NB4 (cell line): ENCODE data around the gene CLDN34.

Source experiments
- DNase-seq: peaks from one replicate; pipeline ENCODE4 v3.0.0; 2010; ENCODE audit warnings: low read depth
- H3K4me3 ChIP-seq: one replicate; pipeline ENCODE4 v1.5.1; 2011; ENCODE audit warnings: mild to moderate bottlenecking, low read depth, low read length, moderate library complexity
- MAX ChIP-seq: IDR thresholded peaks from 2 replicates; pipeline ENCODE4 v1.6.1; 2011; ENCODE audit warnings: low read depth, low read length
- MYC ChIP-seq: IDR thresholded peaks from 2 replicates; pipeline ENCODE4 v1.6.1; 2011; ENCODE audit warnings: low read depth, low read length
- POLR2A ChIP-seq: IDR thresholded peaks from 2 replicates; pipeline ENCODE4 v1.6.1; 2011; ENCODE audit warnings: mild to moderate bottlenecking; ENCODE audit not compliant: insufficient read length; ENCODE audit errors: extremely low read depth
- TF ChIP-seq, protein P1 (sequence below): IDR thresholded peaks from one replicate; pipeline ENCODE4 v1.5.1; 2012; ENCODE audit warnings: low read depth, low read length

CLDN34 gene

DNA sequence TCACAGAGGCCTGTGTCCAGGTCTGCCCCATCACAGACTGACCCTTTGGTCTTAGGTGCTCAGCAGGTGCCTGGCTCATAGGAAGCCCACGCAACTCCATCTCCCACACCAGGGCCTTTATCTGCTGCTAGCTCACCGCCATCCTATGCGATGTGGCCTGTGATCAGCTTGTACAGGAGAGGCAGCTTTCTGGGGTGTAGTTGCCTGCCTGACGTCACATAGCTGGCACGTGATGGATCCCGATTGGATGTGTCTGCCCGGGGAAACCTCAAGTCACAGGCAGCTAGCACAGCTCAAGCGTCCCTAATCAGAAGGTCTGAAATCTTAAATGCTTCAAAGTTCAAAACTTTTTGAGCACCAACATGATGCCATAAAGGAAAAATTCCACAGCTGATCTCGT, 41.2 kb upstream of the CLDN34 start:
- TF ChIP-seq POLR2A (no peak), MAX (no peak), MYC (no peak)
- TF ChIP-seq, protein P1, sequence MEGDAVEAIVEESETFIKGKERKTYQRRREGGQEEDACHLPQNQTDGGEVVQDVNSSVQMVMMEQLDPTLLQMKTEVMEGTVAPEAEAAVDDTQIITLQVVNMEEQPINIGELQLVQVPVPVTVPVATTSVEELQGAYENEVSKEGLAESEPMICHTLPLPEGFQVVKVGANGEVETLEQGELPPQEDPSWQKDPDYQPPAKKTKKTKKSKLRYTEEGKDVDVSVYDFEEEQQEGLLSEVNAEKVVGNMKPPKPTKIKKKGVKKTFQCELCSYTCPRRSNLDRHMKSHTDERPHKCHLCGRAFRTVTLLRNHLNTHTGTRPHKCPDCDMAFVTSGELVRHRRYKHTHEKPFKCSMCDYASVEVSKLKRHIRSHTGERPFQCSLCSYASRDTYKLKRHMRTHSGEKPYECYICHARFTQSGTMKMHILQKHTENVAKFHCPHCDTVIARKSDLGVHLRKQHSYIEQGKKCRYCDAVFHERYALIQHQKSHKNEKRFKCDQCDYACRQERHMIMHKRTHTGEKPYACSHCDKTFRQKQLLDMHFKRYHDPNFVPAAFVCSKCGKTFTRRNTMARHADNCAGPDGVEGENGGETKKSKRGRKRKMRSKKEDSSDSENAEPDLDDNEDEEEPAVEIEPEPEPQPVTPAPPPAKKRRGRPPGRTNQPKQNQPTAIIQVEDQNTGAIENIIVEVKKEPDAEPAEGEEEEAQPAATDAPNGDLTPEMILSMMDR = no peak
- DNase-seq = no peak
- no peak overlapping the region for H3K4me3 ChIP-seq

GRCh38 chrX:9927698-9928482, 39.3 kb upstream of the CLDN34 start:
- no peak for TF ChIP-seq MYC
- no peak for TF ChIP-seq POLR2A
- TF ChIP-seq, protein P1 = no peak
- TF ChIP-seq MAX = no peak
- no peak overlapping the region for H3K4me3 ChIP-seq
- no peak for DNase-seq

- no peak for TF ChIP-seq MAX
- no peak for TF ChIP-seq MYC
- TF ChIP-seq POLR2A = no peak
- TF ChIP-seq, protein P1 = no peak
- DNase-seq = no peak
- H3K4me3 ChIP-seq = no peak overlapping the region
These were observed 31.7 kb upstream of the CLDN34 start for GRCh38 chrX:9935436-9935835.

GRCh38 chrX:9937761-9938160, 29.4 kb upstream of the CLDN34 start:
- TF ChIP-seq, protein P1 = no peak
- TF ChIP-seq MAX (no peak), POLR2A (no peak), MYC (no peak)
- H3K4me3 ChIP-seq = no peak overlapping the region
- no peak for DNase-seq

DNA sequence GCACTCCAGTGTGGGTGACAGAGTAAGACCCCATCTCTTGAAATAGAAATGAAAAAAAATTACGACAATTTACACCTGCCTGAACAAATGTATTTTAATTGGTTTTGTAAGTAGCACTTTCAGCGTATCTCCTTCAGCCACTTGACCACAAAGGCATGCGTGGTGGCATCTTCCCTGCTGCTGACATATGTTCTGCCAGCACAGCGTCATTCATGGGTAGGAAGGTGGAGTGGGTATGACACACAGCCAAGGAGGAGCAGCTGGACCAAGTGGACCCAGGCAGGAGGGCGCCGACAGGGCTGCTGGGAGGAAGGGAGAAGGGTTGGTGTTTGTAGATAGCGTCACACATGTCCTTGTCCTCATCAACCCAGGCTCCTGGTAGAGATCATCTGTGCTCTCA, 28.6 kb upstream of the CLDN34 start:
- no peak for DNase-seq
- no peak overlapping the region for H3K4me3 ChIP-seq
- no peak for TF ChIP-seq POLR2A

DNA sequence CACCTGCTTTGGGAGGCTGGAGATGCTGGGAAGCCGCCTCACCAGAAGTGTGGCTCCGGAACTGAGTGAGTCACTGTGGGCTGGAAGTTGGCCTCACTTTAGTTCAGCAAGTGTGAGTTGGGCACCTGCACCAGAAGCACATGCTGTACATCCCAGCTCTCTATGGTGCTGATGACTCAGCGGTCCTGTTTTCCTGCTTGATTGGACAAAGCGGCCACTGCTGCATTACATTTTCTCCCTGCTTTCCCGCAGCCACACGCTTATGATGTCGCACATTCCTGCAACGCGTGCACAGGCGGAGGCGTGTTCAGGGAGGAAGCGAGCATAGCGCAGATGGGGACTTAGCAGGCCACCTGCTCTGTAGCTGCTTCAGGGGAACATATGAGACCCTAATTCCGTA, 26.7 kb upstream of the CLDN34 start:
- H3K4me3 ChIP-seq = no peak overlapping the region
- TF ChIP-seq, protein P1 = no peak
- TF ChIP-seq MAX (0 out of 2 replicates have a peak, but pooled peaks have one; percentile 47), POLR2A (no peak), MYC (no peak)
- DNase-seq = peak; percentile 68
